ENCODE results near the gene ATP2B2. TPM values are rescaled to one million over a fixed set of nuclear protein-coding genes. Genes with fewer than 3 reads are reported as not detected.
A peak's percentile ranks its signal among the peaks of the same experiment; 100 is the strongest.

ATP2B2 gene
- polyA plus RNA-seq, 3 donors: 0.36 to 0.55 (median 0.40) TPM

GRCh38 chr3:10351013-10351735, 154.2 kb downstream of the ATP2B2 start:
- DNase-seq (ENCODE audit: low read depth in 3 of 3, low spot score in 2 of 3): no peak

GRCh38 chr3:10350324-10350985, 154.9 kb downstream of the ATP2B2 start:
- no peak for DNase-seq (ENCODE audit: low read depth in 3 of 3, low spot score in 2 of 3)

GRCh38 chr3:10349801-10350200, 155.6 kb downstream of the ATP2B2 start:
- DNase-seq (ENCODE audit: low read depth in 3 of 3, low spot score in 2 of 3): no peak

GRCh38 chr3:10348404-10348721, 157.0 kb downstream of the ATP2B2 start:
- DNase-seq (ENCODE audit: low read depth in 3 of 3, low spot score in 2 of 3): no peak

- DNase-seq (ENCODE audit: low read depth in 3 of 3, low spot score in 2 of 3): no peak
These were observed 157.6 kb downstream of the ATP2B2 start for GRCh38 chr3:10347648-10348403.

GRCh38 chr3:10345911-10346310, 159.5 kb downstream of the ATP2B2 start:
- no peak for DNase-seq (ENCODE audit: low read depth in 3 of 3, low spot score in 2 of 3)

- DNase-seq (ENCODE audit: low read depth in 3 of 3, low spot score in 2 of 3): no peak
These were observed 160.3 kb downstream of the ATP2B2 start for GRCh38 chr3:10344944-10345575.

GRCh38 chr3:10344147-10344943, 161.0 kb downstream of the ATP2B2 start:
- DNase-seq (ENCODE audit: low read depth in 3 of 3, low spot score in 2 of 3): peak in 1 of 3 donors; percentile 15

GRCh38 chr3:10343526-10343925, 161.9 kb downstream of the ATP2B2 start:
- DNase-seq (ENCODE audit: low read depth in 3 of 3, low spot score in 2 of 3): no peak

GRCh38 chr3:10342781-10343180, 162.6 kb downstream of the ATP2B2 start:
- DNase-seq (ENCODE audit: low read depth in 3 of 3, low spot score in 2 of 3): no peak

- no peak for DNase-seq (ENCODE audit: low read depth in 3 of 3, low spot score in 2 of 3)
These were observed 163.4 kb downstream of the ATP2B2 start for GRCh38 chr3:10341901-10342398.

- DNase-seq (ENCODE audit: low read depth in 3 of 3, low spot score in 2 of 3): no peak
These were observed 164.9 kb downstream of the ATP2B2 start for GRCh38 chr3:10340476-10340875.

GRCh38 chr3:10340046-10340445, 165.3 kb downstream of the ATP2B2 start:
- DNase-seq (ENCODE audit: low read depth in 3 of 3, low spot score in 2 of 3): no peak

- no peak for DNase-seq (ENCODE audit: low read depth in 3 of 3, low spot score in 2 of 3)
These were observed 165.9 kb downstream of the ATP2B2 start for GRCh38 chr3:10339376-10339955.

- no peak for DNase-seq (ENCODE audit: low read depth in 3 of 3, low spot score in 2 of 3)
These were observed 166.6 kb downstream of the ATP2B2 start for GRCh38 chr3:10338591-10339353.

GRCh38 chr3:10338164-10338470, 167.3 kb downstream of the ATP2B2 start:
- DNase-seq (ENCODE audit: low read depth in 3 of 3, low spot score in 2 of 3): no peak

- no peak for DNase-seq (ENCODE audit: low read depth in 3 of 3, low spot score in 2 of 3)
These were observed 167.8 kb downstream of the ATP2B2 start for GRCh38 chr3:10337323-10338163.

- DNase-seq (ENCODE audit: low read depth in 3 of 3, low spot score in 2 of 3): no peak
These were observed 168.6 kb downstream of the ATP2B2 start for GRCh38 chr3:10336761-10337160.
